ENCODE data around the gene SLC6A17. TPM values are rescaled to one million over a fixed set of nuclear protein-coding genes. Genes with fewer than 3 reads are reported as not detected.

SLC6A17 gene
- polyA plus RNA-seq, 1 donor = 0.33 TPM

GRCh38 chr1:110188035-110188618 is 37.8 kb downstream of the SLC6A17 start:
- Histone ChIP-seq H3K27me3 (ENCODE audit: control insufficient read depth, insufficient read depth, low read length) (peaks cover 36% of the 10 kb centered on the region), H3K9me3 (ENCODE audit: control insufficient read depth, low read depth, low read length) (no peaks in the 10 kb centered on the region), H3K27ac (ENCODE audit: low read length) (no peak overlapping the region), H3K4me1 (ENCODE audit: control insufficient read depth, insufficient read depth, low read length) (no peaks in the 10 kb centered on the region), H3K4me3 (ENCODE audit: low read length) (no peak overlapping the region), H3K36me3 (ENCODE audit: control insufficient read depth, insufficient read depth, low read length) (no peaks in the 10 kb centered on the region)
- DNase-seq = no peak
- WGBS (ENCODE audit: insufficient coverage, low lambda C conversion rate) = 0% methylated on average over 1 of the region's 6 CpGs

GRCh38 chr1:110189181-110189580 is 38.9 kb downstream of the SLC6A17 start:
- no peak for DNase-seq
- H3K27ac ChIP-seq (ENCODE audit: low read length) = no peak overlapping the region
- H3K4me1 ChIP-seq (ENCODE audit: control insufficient read depth, insufficient read depth, low read length) = no peaks in the 10 kb centered on the region
- H3K9me3 ChIP-seq (ENCODE audit: control insufficient read depth, low read depth, low read length) = no peaks in the 10 kb centered on the region
- H3K4me3 ChIP-seq (ENCODE audit: low read length) = no peak overlapping the region
- peaks cover 30% of the 10 kb centered on the region for H3K27me3 ChIP-seq (ENCODE audit: control insufficient read depth, insufficient read depth, low read length)
- 100% methylated on average over 3 of the region's 6 CpGs for WGBS (ENCODE audit: insufficient coverage, low lambda C conversion rate)
- no peaks in the 10 kb centered on the region for H3K36me3 ChIP-seq (ENCODE audit: control insufficient read depth, insufficient read depth, low read length)

DNA sequence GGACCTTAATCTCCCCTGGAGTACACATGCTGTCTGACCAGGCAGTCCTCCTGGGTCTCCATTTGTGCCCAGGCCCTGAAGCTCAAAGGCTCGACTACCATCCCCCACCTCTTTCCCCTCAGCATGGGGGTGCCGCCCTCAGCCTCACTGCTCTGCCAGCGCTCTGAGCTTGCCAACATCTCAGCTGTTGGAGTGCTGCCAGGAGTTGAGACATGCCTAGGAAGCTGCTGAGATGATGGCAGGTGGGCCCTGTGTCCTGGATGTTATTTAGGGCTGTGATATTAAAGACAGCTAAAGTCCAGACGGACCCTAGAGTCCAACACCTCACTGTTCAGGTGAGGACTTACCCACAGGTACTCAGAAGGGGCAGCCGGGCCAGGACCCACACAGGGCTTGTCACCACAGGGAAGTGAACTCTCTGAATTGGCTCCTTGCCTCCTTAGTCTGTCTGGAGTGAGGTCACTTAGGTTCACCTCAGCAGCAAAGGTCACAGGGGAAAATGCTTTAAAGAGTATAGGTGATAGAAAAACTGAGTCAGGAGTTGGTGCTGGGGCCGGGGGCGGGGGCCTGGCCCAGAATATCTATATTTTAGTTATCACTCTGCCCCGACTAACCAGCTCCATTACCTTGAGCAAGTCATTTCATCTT is 40.1 kb downstream of the SLC6A17 start:
- Histone ChIP-seq H3K27ac (ENCODE audit: low read length) (no peak overlapping the region), H3K4me3 (ENCODE audit: low read length) (no peak overlapping the region), H3K36me3 (ENCODE audit: control insufficient read depth, insufficient read depth, low read length) (no peaks in the 10 kb centered on the region), H3K4me1 (ENCODE audit: control insufficient read depth, insufficient read depth, low read length) (no peaks in the 10 kb centered on the region), H3K27me3 (ENCODE audit: control insufficient read depth, insufficient read depth, low read length) (peaks cover 21% of the 10 kb centered on the region), H3K9me3 (ENCODE audit: control insufficient read depth, low read depth, low read length) (no peaks in the 10 kb centered on the region)
- DNase-seq = no peak
- no CpG with 5 or more reads among the region's 8 CpGs for WGBS (ENCODE audit: insufficient coverage, low lambda C conversion rate)

GRCh38 chr1:110192541-110192940 is 42.2 kb downstream of the SLC6A17 start:
- H3K27ac ChIP-seq (ENCODE audit: low read length) = no peak overlapping the region
- no peaks in the 10 kb centered on the region for H3K9me3 ChIP-seq (ENCODE audit: control insufficient read depth, low read depth, low read length)
- H3K4me3 ChIP-seq (ENCODE audit: low read length) = no peak overlapping the region
- no CpG with 5 or more reads among the region's 8 CpGs for WGBS (ENCODE audit: insufficient coverage, low lambda C conversion rate)
- no peak for DNase-seq
- H3K36me3 ChIP-seq (ENCODE audit: control insufficient read depth, insufficient read depth, low read length) = no peaks in the 10 kb centered on the region
- peaks cover 7% of the 10 kb centered on the region for H3K27me3 ChIP-seq (ENCODE audit: control insufficient read depth, insufficient read depth, low read length)
- H3K4me1 ChIP-seq (ENCODE audit: control insufficient read depth, insufficient read depth, low read length) = no peaks in the 10 kb centered on the region

GRCh38 chr1:110195196-110195595 is 44.9 kb downstream of the SLC6A17 start:
- Histone ChIP-seq H3K4me1 (ENCODE audit: control insufficient read depth, insufficient read depth, low read length) (no peaks in the 10 kb centered on the region), H3K9me3 (ENCODE audit: control insufficient read depth, low read depth, low read length) (no peaks in the 10 kb centered on the region), H3K4me3 (ENCODE audit: low read length) (no peak overlapping the region), H3K27ac (ENCODE audit: low read length) (no peak overlapping the region), H3K27me3 (ENCODE audit: control insufficient read depth, insufficient read depth, low read length) (no peaks in the 10 kb centered on the region), H3K36me3 (ENCODE audit: control insufficient read depth, insufficient read depth, low read length) (no peaks in the 10 kb centered on the region)
- no peak for DNase-seq
- WGBS (ENCODE audit: insufficient coverage, low lambda C conversion rate) = 100% methylated on average over 2 of the region's 10 CpGs

GRCh38 chr1:110196917-110197765 is 46.8 kb downstream of the SLC6A17 start:
- Histone ChIP-seq H3K36me3 (ENCODE audit: control insufficient read depth, insufficient read depth, low read length) (no peaks in the 10 kb centered on the region), H3K4me1 (ENCODE audit: control insufficient read depth, insufficient read depth, low read length) (no peaks in the 10 kb centered on the region), H3K9me3 (ENCODE audit: control insufficient read depth, low read depth, low read length) (no peaks in the 10 kb centered on the region), H3K27ac (ENCODE audit: low read length) (no peak overlapping the region), H3K4me3 (ENCODE audit: low read length) (no peak overlapping the region), H3K27me3 (ENCODE audit: control insufficient read depth, insufficient read depth, low read length) (no peaks in the 10 kb centered on the region)
- DNase-seq = peak; percentile 57 to 68
- no CpG with 5 or more reads among the region's 12 CpGs for WGBS (ENCODE audit: insufficient coverage, low lambda C conversion rate)

DNA sequence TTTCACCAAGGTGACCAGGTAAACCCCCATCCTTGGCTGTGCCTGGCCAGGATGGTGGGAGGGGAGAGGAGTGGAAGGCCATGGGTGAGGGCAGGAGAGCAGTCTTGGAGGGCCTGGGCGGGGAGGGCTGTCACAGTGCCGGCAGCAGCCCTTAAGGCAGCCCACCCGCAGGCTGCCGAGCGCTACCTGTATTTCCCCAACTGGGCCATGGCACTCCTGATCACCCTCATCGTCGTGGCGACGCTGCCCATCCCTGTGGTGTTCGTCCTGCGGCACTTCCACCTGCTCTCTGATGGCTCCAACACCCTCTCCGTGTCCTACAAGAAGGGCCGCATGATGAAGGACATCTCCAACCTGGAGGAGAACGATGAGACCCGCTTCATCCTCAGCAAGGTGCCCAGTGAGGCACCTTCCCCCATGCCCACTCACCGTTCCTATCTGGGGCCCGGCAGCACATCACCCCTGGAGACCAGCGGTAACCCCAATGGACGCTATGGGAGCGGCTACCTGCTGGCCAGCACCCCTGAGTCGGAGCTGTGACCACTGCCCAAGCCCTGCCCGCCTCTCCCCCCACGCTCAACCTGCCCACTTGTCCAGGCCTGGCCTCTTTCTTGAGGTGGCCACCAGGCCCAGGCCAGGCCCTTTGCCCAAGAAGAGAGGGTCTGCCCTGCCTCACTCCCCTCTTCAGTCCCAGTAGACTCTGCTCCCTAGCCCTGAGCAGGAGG is 47.8 kb downstream of the SLC6A17 start:
- H3K36me3 ChIP-seq (ENCODE audit: control insufficient read depth, insufficient read depth, low read length) = no peaks in the 10 kb centered on the region
- no CpG with 5 or more reads among the region's 23 CpGs for WGBS (ENCODE audit: insufficient coverage, low lambda C conversion rate)
- no peak for DNase-seq
- no peaks in the 10 kb centered on the region for H3K4me1 ChIP-seq (ENCODE audit: control insufficient read depth, insufficient read depth, low read length)
- H3K27ac ChIP-seq (ENCODE audit: low read length) = no peak overlapping the region
- no peaks in the 10 kb centered on the region for H3K9me3 ChIP-seq (ENCODE audit: control insufficient read depth, low read depth, low read length)
- no peaks in the 10 kb centered on the region for H3K27me3 ChIP-seq (ENCODE audit: control insufficient read depth, insufficient read depth, low read length)
- H3K4me3 ChIP-seq (ENCODE audit: low read length) = no peak overlapping the region

- no peaks in the 10 kb centered on the region for H3K36me3 ChIP-seq (ENCODE audit: control insufficient read depth, insufficient read depth, low read length)
- H3K4me1 ChIP-seq (ENCODE audit: control insufficient read depth, insufficient read depth, low read length) = no peaks in the 10 kb centered on the region
- no peak overlapping the region for H3K27ac ChIP-seq (ENCODE audit: low read length)
- no CpG with 5 or more reads among the region's 2 CpGs for WGBS (ENCODE audit: insufficient coverage, low lambda C conversion rate)
- no peak for DNase-seq
- no peak overlapping the region for H3K4me3 ChIP-seq (ENCODE audit: low read length)
- H3K9me3 ChIP-seq (ENCODE audit: control insufficient read depth, low read depth, low read length) = no peaks in the 10 kb centered on the region
- H3K27me3 ChIP-seq (ENCODE audit: control insufficient read depth, insufficient read depth, low read length) = no peaks in the 10 kb centered on the region
Observed at GRCh38 chr1:110198746-110199145, 48.5 kb downstream of the SLC6A17 start.

- H3K4me3 ChIP-seq (ENCODE audit: low read length) = no peak overlapping the region
- no peaks in the 10 kb centered on the region for H3K36me3 ChIP-seq (ENCODE audit: control insufficient read depth, insufficient read depth, low read length)
- H3K27me3 ChIP-seq (ENCODE audit: control insufficient read depth, insufficient read depth, low read length) = no peaks in the 10 kb centered on the region
- no peaks in the 10 kb centered on the region for H3K9me3 ChIP-seq (ENCODE audit: control insufficient read depth, low read depth, low read length)
- H3K4me1 ChIP-seq (ENCODE audit: control insufficient read depth, insufficient read depth, low read length) = no peaks in the 10 kb centered on the region
- no peak for DNase-seq
- no peak overlapping the region for H3K27ac ChIP-seq (ENCODE audit: low read length)
- no CpG with 5 or more reads among the region's 2 CpGs for WGBS (ENCODE audit: insufficient coverage, low lambda C conversion rate)
Observed at GRCh38 chr1:110200190-110200589, 49.9 kb downstream of the SLC6A17 start.

DNA sequence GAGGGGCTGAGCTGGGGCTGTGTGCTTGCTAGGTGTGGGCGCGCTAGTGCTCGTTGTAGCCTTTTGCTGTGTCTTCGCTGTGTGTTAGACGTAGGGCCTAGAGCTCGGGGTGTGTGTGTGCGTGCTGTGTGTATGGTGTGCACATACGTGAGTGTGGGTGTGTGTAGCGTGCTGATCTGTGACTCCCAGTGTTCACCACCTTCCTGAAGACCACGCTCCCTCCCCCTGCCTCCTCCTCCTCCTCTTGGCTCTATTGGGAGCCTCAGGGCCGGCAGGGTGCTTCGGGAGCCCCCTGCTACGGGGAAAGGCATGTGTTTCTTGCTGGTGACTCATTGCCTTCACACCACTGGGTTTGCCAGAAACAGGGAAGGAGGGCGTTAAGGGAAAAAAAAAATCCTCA is 50.4 kb downstream of the SLC6A17 start:
- DNase-seq = no peak
- Histone ChIP-seq H3K9me3 (ENCODE audit: control insufficient read depth, low read depth, low read length) (no peaks in the 10 kb centered on the region), H3K36me3 (ENCODE audit: control insufficient read depth, insufficient read depth, low read length) (no peaks in the 10 kb centered on the region), H3K4me1 (ENCODE audit: control insufficient read depth, insufficient read depth, low read length) (no peaks in the 10 kb centered on the region), H3K27ac (ENCODE audit: low read length) (no peak overlapping the region), H3K27me3 (ENCODE audit: control insufficient read depth, insufficient read depth, low read length) (no peaks in the 10 kb centered on the region), H3K4me3 (ENCODE audit: low read length) (no peak overlapping the region)
- WGBS (ENCODE audit: insufficient coverage, low lambda C conversion rate) = no CpG with 5 or more reads among the region's 14 CpGs
